KOPT-K1 (cell line): ENCODE measurements around the gene MMP1.

ENCODE experiments used
- H3K27ac ChIP-seq: fragments of 200-600 bp; sonication (generic); 2 replicates; pipeline ENCODE4 v1.5.1; 2016; ENCODE audit warnings: antibody characterized with exemption, mild to moderate bottlenecking, low read depth, low read length; ENCODE audit not compliant: poor library complexity, severe bottlenecking
- H3K36me3 ChIP-seq: fragments of 200-600 bp; sonication (generic); 2 replicates; pipeline ENCODE4 v1.5.1; 2017; ENCODE audit warnings: antibody characterized with exemption, mild to moderate bottlenecking, low read length, moderate library complexity; ENCODE audit not compliant: insufficient read depth
- H3K9me3 ChIP-seq: fragments of 200-600 bp; sonication (generic); 2 replicates; pipeline ENCODE4 v1.5.1; 2017; ENCODE audit warnings: antibody characterized with exemption, low read length, mild to moderate bottlenecking; ENCODE audit not compliant: insufficient read depth, poor library complexity, severe bottlenecking

The MMP1 gene

DNA sequence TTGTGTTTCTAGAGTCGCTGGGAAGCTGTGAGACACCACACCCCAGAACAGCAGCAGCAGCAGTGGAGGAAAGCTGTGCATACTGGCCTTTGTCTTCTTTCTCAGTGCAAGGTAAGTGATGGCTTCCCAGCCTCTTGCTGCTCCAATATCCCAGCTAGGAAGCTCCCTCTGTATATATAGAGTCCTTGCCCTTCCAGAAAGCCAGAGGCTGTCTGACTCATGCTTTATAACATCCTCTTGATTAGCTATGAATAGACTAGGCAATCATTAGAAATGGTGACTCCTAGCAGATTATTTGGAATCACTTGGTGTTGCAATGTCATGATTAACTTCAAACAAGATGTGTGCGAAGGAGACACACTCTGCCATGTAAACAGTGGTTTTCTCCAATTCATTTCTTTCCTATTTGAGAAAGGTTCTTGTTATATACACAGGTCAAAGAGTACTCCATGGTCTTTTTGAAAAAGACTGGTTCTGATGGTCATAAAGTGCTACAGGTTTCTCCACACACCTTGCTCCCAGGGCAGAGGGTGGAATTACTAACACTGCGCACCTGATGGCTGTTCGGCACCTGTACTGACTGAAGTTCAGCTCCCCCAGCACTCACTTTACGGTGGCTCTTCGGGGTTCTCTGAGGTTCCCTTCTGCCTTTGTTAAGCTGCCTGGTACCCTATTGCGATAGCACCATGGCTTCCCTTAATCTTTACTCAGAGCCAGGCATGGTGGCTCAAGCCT is at the start of gene MMP1:
MMP1 (minus strand) TSS at position 149 of the 735 bp plus-strand sequence; CDS start at position 81, 68 bp downstream.
- H3K36me3 ChIP-seq = no peaks in the 10 kb centered on the region
- no peak within 1 kb of the TSS for H3K27ac ChIP-seq
- no peaks in the 10 kb centered on the region for H3K9me3 ChIP-seq

DNA sequence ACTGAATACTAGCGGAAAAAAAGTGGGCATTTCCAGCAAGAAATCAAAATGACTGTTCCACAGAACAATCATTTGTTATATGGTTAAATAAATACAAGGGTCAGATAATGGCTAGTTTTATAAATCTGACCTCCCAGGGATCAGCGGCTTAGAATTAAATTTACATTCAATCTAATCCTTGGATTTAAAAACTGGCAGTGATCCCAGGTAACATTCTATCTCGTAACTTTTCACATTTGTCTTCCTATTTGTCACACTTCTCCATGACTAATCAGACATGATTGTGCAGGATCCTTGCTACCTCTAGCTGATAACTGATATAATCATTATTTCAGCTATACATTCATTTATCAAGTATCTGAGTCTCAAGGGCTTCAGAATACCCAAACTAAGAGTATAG is 48.3 kb upstream of the MMP1 start:
- Histone ChIP-seq H3K9me3 (no peaks in the 10 kb centered on the region), H3K36me3 (no peaks in the 10 kb centered on the region), H3K27ac (no peak overlapping the region)

DNA sequence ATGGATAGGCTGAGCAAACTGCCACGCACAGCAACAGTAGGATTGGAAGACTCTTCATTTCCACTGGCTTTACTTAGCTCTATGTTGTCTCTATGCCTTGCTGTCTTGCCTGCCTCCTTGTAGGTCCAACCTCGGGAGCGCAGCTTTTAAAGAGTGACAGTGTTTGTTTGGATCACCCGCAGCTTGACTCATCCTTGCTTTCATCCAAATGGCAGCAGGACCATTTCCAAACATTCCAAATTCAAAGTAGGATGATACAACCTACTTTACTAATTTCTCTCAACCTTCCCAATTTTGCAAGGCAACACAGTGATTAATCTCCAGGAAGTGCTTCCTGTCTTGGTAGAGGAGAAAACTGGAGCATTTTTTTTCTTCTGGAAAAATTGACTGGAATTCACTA is 45.5 kb upstream of the MMP1 start, which contains the start of gene MMP3:
MMP3 (minus strand) TSS at position 121 of the 400 bp plus-strand sequence; CDS start at position 58, 63 bp downstream.
- no peaks in the 10 kb centered on the region for H3K36me3 ChIP-seq
- no peak within 1 kb of the TSS for H3K27ac ChIP-seq
- no peaks in the 10 kb centered on the region for H3K9me3 ChIP-seq

DNA sequence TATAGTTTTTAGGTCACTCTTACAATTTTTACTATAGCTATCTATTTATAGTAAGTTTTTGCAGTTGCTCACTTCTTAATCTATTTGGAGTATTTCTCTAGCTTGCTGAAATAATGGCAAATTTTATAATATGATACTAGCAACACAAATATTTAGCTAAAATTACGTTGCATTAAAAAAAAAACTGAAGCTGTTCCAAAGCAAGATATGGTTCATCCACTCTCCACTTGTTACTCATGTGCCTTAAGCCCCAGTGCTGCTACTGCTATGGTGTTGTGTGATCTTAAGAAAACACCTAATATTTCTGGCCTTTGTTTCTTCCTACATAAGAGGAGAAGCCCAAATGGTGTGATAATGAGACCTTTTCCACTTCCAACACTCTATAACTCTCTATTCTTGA is 45.0 kb upstream of the MMP1 start:
- no peak overlapping the region for H3K27ac ChIP-seq
- H3K9me3 ChIP-seq = no peaks in the 10 kb centered on the region
- no peaks in the 10 kb centered on the region for H3K36me3 ChIP-seq

DNA sequence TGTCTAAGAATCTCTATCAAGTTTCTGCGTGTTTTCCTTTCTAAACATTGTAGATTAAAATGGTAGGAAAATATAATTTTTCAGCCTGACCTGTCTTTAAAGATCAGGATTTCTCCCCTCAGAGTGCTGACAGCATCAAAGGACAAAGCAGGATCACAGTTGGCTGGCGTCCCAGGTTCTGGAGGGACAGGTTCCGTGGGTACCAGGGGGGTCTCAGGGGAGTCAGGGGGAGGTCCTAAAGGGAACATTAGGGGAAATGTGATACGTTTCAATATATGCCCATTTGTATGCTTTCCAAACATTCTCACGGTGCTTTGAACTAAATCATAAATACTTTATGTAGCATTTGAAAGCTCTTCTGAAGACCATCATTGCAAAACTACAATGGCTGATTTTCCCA is 42.1 kb upstream of the MMP1 start:
- Histone ChIP-seq H3K9me3 (no peaks in the 10 kb centered on the region), H3K36me3 (no peaks in the 10 kb centered on the region), H3K27ac (no peak overlapping the region)

DNA sequence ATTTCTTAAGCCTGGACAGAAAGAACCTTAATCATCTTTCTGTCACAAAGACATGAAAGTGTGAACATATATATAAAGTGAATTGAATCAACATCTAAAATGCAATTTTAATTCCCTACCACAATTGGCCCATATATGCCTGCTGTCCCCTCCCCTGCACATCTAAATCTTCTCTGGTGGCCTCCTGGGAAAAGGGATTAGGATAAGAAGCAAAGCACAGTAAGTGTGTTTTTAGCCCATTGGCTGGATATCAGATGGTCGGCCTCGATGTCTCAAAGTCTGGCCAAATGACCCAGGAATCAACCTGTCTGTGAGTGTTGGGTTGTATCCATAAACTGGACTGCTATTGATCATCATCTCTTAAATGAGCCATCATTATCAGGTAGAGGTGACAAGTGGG is 39.7 kb upstream of the MMP1 start:
- H3K27ac ChIP-seq = no peak overlapping the region
- H3K9me3 ChIP-seq = no peaks in the 10 kb centered on the region
- H3K36me3 ChIP-seq = no peaks in the 10 kb centered on the region

DNA sequence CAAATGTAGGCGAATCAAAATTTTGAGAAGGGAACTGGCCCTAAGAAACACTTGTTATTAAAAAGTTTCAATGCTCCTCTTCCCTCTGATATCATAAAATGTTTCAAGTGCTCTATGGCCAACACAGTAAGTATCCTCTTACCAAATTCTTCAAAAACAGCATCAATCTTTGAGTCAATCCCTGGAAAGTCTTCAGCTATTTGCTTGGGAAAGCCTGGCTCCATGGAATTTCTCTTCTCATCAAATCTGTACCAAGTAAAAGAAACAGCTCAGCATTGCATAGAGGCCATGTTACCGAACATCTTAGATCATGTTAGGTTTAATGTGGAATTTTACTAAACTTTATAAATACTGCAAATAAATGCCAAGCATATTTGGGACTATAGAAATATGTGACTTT is 39.2 kb upstream of the MMP1 start:
- H3K36me3 ChIP-seq = no peaks in the 10 kb centered on the region
- no peaks in the 10 kb centered on the region for H3K9me3 ChIP-seq
- H3K27ac ChIP-seq = no peak overlapping the region

DNA sequence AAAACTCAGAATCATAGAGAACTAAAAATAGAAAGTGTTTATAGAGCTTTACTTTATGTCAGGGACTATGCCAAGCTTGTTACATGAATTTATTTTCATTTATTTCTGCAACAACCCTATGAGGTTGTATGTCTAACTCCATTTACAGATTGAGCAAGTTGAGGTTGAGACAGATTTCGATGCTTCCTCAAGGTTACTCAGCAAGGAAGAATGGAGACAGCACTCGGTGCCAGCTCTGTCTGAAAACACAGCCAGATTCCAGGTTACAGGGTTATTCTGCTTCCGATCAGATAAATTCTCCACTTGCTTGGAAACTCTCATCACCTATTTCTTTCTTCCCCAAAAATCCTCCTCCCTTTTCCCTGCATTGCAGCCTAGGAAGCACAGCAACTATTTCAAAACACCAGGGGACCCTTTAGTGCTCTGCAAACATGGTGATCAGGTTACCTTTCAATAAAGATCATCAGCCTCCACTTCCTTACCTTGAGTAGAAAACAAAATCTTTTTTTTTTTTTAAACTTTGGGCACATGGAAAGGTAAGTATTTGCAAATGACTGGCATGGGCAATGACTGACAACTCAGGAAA is 38.4 kb upstream of the MMP1 start:
- no peak overlapping the region for H3K27ac ChIP-seq

DNA sequence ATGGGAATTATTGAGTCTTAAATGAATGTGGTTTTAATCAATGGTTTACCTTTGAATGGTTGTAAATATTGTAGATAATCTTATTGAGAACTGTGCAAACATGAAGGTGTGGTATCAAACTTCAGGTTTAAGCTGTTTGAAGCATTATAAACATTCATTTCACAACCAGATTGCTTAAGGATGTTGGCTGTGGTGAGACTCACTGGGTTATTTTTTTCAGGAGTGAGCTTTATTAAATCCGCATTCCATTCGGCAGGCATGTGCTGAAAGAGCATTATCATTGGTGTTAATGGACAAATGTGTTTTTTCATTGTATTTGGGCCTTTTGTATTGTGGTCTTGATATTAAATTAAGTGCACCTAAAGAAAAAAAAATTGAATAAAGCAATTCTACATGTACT is 35.8 kb upstream of the MMP1 start:
- Histone ChIP-seq H3K36me3 (no peaks in the 10 kb centered on the region), H3K27ac (no peak overlapping the region), H3K9me3 (no peaks in the 10 kb centered on the region)

More for the DNA sequence above, 38.4 kb upstream of the MMP1 start:
- Histone ChIP-seq H3K9me3 (no peaks in the 10 kb centered on the region), H3K36me3 (no peaks in the 10 kb centered on the region)

DNA sequence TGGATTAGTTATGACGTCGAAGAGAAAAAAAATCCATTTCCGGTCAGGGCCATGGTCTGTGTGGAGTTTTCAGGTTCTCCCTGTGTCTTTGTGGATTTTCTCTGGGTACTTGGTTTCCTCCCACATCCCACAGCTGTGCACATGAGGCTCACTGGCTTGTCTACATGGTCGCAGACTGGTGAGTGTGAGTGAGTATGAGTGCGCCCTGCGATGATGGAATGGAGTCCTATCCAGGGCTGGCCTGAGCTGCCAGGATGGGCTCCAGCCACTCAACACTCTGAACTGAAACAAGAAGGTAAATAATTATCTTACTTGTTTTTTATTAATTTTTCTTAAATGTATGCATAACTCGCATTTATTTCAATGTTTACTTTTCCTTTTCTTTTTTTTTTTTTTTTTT is 34.7 kb upstream of the MMP1 start:
- Histone ChIP-seq H3K36me3 (no peaks in the 10 kb centered on the region), H3K9me3 (no peaks in the 10 kb centered on the region), H3K27ac (no peak overlapping the region)

DNA sequence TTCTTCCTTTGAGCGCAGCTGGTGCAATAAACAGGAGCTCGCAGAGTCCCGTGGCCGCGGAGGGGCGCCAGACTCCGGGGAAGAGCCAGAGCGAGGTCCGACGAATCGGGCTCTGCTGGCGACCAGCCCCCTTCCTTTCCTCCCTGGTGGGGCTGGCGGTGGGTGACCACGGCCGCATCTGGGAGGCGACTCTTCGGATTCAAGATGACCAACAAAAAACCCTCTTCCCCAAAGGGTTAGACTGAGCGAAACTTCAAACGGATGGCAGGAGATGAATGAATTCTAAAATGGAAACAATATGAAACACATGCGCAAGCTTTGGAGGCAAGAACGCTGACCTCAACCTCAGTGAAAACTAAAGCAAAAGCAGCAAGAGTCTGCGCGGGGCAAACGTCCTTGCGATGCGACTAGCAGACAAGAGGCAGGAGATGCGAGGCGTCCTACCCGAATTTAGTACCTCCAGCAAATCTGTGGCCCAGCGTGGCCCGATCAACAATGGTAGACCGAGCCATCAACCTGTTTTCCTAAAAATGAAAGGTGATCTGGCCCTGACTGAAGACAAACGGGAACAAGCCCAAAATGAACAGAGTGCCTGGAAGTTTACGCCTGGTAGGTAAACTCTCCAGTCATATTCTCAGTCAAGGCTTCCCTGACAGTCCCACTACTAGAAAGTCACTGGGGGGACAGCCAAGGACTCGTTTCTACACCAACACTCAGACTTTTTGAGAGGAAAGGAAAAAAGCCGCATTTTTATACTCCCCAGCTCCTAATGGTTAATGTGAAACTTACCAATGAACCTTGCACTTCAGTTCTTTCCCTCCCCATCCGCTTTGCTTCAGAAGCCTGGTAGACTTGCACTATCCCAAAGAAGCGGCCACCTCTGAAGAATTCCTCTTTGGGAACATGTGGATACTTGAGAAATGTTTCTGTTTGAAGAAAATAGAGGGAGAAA is 33.8 kb upstream of the MMP1 start:
- H3K27ac ChIP-seq = no peak overlapping the region
- H3K9me3 ChIP-seq = no peaks in the 10 kb centered on the region
- no peaks in the 10 kb centered on the region for H3K36me3 ChIP-seq

DNA sequence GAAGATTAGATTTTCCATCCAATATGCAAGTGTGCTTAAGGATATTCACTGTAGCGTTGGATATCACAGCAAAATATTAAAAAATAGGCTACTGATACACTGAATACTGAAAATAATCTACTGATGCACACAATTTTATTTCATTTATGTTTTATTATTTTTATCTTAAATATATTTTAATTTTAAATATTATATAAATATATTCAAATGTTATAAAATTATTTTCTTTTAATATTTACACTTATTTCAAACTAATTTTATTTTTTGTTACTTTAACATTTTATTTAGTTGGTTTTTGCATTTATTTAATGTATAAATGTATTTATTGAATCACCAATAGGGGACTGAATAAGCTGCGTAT is 33.1 kb upstream of the MMP1 start:
- H3K36me3 ChIP-seq = no peaks in the 10 kb centered on the region
- H3K27ac ChIP-seq = no peak overlapping the region
- H3K9me3 ChIP-seq = no peaks in the 10 kb centered on the region

DNA sequence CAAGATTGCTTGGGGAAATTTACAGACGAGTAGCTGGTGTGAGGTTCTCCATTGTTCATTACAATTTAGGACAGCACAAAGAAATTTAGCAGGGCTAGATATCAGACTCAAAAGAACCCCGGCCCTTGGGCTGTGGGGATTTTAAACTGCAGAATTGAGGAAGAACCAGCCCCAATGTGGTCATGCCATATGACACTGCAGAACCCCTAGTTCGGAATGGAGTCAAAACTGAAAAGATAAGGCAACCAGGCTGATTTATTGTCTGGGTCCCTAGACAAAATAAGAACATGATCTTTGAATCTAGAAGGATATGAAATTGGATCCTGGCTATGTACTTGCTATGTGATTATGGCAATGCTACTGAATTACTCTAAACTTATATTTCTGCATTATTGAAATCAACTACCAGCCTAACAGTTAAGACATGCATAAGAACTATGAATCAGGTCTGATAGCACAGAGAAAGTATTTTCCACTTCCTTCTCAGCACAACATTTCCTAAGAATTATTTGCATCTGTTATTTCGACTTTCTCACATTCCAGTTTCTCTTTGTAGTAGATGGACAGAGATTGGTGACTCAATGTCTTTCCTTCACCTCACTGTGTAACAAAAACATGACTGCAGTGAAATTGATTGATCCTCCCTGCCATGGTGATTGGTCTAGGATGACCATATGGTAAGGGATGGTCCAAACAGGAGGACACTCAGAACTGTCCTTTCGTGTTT is 32.2 kb upstream of the MMP1 start:
- Histone ChIP-seq H3K27ac (no peak overlapping the region), H3K9me3 (no peaks in the 10 kb centered on the region), H3K36me3 (no peaks in the 10 kb centered on the region)

DNA sequence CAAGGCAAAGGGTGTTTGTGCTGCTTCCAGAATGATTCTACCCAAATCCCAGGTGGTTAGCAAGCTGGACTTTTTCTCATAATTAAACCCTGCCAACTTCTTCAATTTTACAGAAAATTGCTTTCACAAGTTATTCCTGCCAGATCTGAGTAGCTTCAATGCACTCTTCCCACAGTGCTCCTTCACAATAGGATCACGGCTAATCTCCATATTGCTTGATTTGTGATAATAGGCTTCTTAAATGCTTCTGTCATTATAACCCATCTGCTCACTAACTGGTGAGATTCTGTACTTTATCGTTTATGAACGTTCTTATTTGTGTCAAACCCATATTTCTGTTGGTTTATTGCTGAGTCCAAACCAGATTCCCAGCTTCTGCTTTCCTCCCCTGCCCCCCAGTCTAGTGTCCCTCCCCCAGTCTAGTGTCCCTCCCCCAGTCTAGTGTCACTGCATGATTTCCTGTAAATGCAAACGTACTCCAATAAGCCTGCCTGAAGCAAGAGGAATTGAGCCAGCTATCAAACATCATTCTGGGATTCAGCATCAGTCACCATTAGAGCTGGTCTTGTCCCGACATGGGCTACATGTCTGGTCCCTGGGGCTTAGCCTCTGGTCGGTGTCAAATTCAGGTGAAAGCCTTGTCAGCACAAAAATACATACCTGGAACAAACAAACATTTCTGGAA is 31.5 kb upstream of the MMP1 start:
- no peaks in the 10 kb centered on the region for H3K9me3 ChIP-seq
- H3K36me3 ChIP-seq = no peaks in the 10 kb centered on the region
- no peak overlapping the region for H3K27ac ChIP-seq
